ENCODE results near the gene TP53BP1.

The TP53BP1 gene

DNA sequence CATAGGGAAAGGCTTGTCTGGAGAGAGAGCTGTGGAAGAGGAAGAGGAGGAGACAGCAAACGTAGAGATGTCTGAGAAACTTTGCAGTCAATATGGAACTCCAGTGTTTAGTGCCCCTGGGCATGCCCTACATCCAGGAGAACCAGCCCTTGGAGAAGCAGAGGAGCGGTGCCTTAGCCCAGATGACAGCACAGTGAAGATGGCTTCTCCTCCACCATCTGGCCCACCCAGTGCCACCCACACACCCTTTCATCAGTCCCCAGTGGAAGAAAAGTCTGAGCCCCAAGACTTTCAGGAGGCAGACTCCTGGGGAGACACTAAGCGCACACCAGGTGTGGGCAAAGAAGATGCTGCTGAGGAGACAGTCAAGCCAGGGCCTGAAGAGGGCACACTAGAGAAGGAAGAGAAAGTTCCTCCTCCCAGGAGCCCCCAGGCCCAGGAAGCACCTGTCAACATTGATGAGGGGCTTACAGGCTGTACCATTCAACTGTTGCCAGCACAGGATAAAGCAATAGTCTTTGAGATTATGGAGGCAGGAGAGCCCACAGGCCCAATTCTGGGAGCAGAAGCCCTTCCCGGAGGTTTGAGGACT lies 31.4 kb upstream of the TP53BP1 start:
- Histone ChIP-seq H2AFZ (ENCODE audit: low read depth) (no peak overlapping the region), H3K9ac (no peak overlapping the region), H4K20me1 (ENCODE audit: insufficient read depth) (no peaks in the 10 kb centered on the region), H3K79me2 (ENCODE audit: insufficient read depth, low read depth) (no peaks in the 10 kb centered on the region), H3K4me2 (no peak overlapping the region), H3K36me3 (ENCODE audit: insufficient read depth) (no peaks in the 10 kb centered on the region), H3K27me3 (ENCODE audit: insufficient read depth, low read depth) (peaks cover 4% of the 10 kb centered on the region), H3K4me1 (ENCODE audit: low read depth, poor library complexity, severe bottlenecking) (no peaks in the 10 kb centered on the region), H3K27ac (no peak overlapping the region), H3K4me3 (IDR thresholded peaks at IDR 0.05; ENCODE audit: insufficient read depth, low read depth, low read length) (no peak overlapping the region)
- TF ChIP-seq, protein P1, sequence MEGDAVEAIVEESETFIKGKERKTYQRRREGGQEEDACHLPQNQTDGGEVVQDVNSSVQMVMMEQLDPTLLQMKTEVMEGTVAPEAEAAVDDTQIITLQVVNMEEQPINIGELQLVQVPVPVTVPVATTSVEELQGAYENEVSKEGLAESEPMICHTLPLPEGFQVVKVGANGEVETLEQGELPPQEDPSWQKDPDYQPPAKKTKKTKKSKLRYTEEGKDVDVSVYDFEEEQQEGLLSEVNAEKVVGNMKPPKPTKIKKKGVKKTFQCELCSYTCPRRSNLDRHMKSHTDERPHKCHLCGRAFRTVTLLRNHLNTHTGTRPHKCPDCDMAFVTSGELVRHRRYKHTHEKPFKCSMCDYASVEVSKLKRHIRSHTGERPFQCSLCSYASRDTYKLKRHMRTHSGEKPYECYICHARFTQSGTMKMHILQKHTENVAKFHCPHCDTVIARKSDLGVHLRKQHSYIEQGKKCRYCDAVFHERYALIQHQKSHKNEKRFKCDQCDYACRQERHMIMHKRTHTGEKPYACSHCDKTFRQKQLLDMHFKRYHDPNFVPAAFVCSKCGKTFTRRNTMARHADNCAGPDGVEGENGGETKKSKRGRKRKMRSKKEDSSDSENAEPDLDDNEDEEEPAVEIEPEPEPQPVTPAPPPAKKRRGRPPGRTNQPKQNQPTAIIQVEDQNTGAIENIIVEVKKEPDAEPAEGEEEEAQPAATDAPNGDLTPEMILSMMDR (conservative IDR thresholded peaks at IDR 0.05; ENCODE audit: low read depth, low read length) = no peak

DNA sequence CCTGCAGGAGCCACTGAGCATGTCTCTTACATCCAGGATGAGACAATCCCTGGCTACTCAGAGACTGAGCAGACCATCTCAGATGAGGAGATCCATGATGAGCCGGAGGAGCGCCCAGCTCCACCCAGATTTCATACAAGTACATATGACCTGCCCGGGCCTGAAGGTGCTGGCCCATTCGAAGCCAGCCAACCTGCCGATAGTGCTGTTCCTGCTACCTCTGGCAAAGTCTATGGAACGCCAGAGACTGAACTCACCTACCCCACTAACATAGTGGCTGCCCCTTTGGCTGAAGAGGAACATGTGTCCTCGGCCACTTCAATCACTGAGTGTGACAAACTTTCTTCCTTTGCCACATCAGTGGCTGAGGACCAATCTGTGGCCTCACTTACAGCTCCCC lies 30.7 kb upstream of the TP53BP1 start:
- H3K4me2 ChIP-seq = no peak overlapping the region
- no peaks in the 10 kb centered on the region for H3K79me2 ChIP-seq (ENCODE audit: insufficient read depth, low read depth)
- peaks cover 4% of the 10 kb centered on the region for H3K27me3 ChIP-seq (ENCODE audit: insufficient read depth, low read depth)
- H4K20me1 ChIP-seq (ENCODE audit: insufficient read depth) = no peaks in the 10 kb centered on the region
- no peaks in the 10 kb centered on the region for H3K4me1 ChIP-seq (ENCODE audit: low read depth, poor library complexity, severe bottlenecking)
- TF ChIP-seq, protein P1 (conservative IDR thresholded peaks at IDR 0.05; ENCODE audit: low read depth, low read length) = no peak
- no peak overlapping the region for H2AFZ ChIP-seq (ENCODE audit: low read depth)
- H3K36me3 ChIP-seq (ENCODE audit: insufficient read depth) = no peaks in the 10 kb centered on the region
- no peak overlapping the region for H3K4me3 ChIP-seq (IDR thresholded peaks at IDR 0.05; ENCODE audit: insufficient read depth, low read depth, low read length)
- no peak overlapping the region for H3K9ac ChIP-seq
- H3K27ac ChIP-seq = no peak overlapping the region

DNA sequence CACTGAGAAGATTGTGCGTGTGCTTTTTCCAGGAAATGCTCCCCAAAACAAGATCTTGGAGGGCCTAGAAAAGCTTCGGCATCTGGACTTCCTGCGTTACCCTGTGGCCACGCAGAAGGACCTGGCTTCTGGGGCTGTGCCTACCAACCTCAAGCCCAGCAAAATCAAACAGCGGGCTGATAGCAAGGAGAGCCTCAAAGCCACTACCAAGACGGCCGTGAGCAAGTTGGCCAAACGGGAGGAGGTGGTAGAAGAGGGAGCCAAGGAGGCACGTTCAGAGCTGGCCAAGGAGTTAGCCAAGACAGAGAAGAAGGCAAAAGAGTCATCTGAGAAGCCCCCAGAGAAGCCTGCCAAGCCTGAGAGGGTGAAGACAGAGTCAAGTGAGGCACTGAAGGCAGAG lies 29.3 kb upstream of the TP53BP1 start:
- H3K36me3 ChIP-seq (ENCODE audit: insufficient read depth) = no peaks in the 10 kb centered on the region
- no peaks in the 10 kb centered on the region for H4K20me1 ChIP-seq (ENCODE audit: insufficient read depth)

DNA sequence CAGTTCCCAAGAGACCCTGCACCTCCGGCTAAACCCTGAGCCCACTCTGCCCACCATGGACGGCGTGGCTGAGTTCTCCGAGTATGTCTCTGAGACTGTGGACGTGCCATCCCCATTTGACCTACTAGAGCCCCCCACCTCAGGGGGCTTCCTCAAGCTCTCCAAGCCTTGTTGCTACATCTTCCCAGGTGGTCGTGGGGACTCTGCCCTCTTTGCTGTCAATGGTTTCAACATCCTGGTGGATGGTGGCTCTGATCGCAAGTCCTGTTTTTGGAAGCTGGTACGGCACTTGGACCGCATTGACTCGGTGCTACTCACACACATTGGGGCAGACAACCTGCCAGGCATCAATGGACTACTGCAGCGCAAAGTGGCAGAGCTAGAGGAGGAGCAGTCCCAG lies 28.5 kb upstream of the TP53BP1 start:
- no peaks in the 10 kb centered on the region for H3K4me1 ChIP-seq (ENCODE audit: low read depth, poor library complexity, severe bottlenecking)
- no peak overlapping the region for H3K27ac ChIP-seq
- H3K79me2 ChIP-seq (ENCODE audit: insufficient read depth, low read depth) = no peaks in the 10 kb centered on the region
- no peak overlapping the region for H3K4me3 ChIP-seq (IDR thresholded peaks at IDR 0.05; ENCODE audit: insufficient read depth, low read depth, low read length)
- no peaks in the 10 kb centered on the region for H4K20me1 ChIP-seq (ENCODE audit: insufficient read depth)
- H3K9ac ChIP-seq = no peak overlapping the region
- no peaks in the 10 kb centered on the region for H3K36me3 ChIP-seq (ENCODE audit: insufficient read depth)
- H3K27me3 ChIP-seq (ENCODE audit: insufficient read depth, low read depth) = peaks cover 4% of the 10 kb centered on the region
- no peak overlapping the region for H2AFZ ChIP-seq (ENCODE audit: low read depth)
- TF ChIP-seq, protein P1 (conservative IDR thresholded peaks at IDR 0.05; ENCODE audit: low read depth, low read length) = no peak
- H3K4me2 ChIP-seq = no peak overlapping the region

More for the DNA sequence above, 29.3 kb upstream of the TP53BP1 start:
- Histone ChIP-seq H2AFZ (ENCODE audit: low read depth) (no peak overlapping the region), H3K27me3 (ENCODE audit: insufficient read depth, low read depth) (peaks cover 4% of the 10 kb centered on the region), H3K4me3 (IDR thresholded peaks at IDR 0.05; ENCODE audit: insufficient read depth, low read depth, low read length) (no peak overlapping the region), H3K4me2 (no peak overlapping the region), H3K27ac (no peak overlapping the region), H3K9ac (no peak overlapping the region), H3K79me2 (ENCODE audit: insufficient read depth, low read depth) (no peaks in the 10 kb centered on the region), H3K4me1 (ENCODE audit: low read depth, poor library complexity, severe bottlenecking) (no peaks in the 10 kb centered on the region)
- TF ChIP-seq, protein P1 (conservative IDR thresholded peaks at IDR 0.05; ENCODE audit: low read depth, low read length) = no peak
